Measurements from ENCODE around the gene EXTL1. TPM values are rescaled to one million over a fixed set of nuclear protein-coding genes. Genes with fewer than 3 reads are reported as not detected.
A peak's percentile ranks its signal among the peaks of the same experiment; 100 is the strongest.

The EXTL1 gene
- total RNA-seq, 1 donor from 2014 or later, result 2.6 TPM

- H3K4me1 Mint-ChIP-seq (ENCODE audit: low read depth, unreplicated experiment), result peaks cover 17% of the 10 kb centered on the region
- H3K9me3 Mint-ChIP-seq (ENCODE audit: unreplicated experiment), result peaks cover 2% of the 10 kb centered on the region
- no peak for DNase-seq
- peaks cover 8% of the 10 kb centered on the region for H3K27me3 Mint-ChIP-seq (ENCODE audit: unreplicated experiment)
- TF ChIP-seq, protein P1, sequence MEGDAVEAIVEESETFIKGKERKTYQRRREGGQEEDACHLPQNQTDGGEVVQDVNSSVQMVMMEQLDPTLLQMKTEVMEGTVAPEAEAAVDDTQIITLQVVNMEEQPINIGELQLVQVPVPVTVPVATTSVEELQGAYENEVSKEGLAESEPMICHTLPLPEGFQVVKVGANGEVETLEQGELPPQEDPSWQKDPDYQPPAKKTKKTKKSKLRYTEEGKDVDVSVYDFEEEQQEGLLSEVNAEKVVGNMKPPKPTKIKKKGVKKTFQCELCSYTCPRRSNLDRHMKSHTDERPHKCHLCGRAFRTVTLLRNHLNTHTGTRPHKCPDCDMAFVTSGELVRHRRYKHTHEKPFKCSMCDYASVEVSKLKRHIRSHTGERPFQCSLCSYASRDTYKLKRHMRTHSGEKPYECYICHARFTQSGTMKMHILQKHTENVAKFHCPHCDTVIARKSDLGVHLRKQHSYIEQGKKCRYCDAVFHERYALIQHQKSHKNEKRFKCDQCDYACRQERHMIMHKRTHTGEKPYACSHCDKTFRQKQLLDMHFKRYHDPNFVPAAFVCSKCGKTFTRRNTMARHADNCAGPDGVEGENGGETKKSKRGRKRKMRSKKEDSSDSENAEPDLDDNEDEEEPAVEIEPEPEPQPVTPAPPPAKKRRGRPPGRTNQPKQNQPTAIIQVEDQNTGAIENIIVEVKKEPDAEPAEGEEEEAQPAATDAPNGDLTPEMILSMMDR (IDR thresholded peaks at IDR 0.05; ENCODE audit: partially characterized antibody, unreplicated experiment), result no peak
- no peak overlapping the region for H3K27ac Mint-ChIP-seq (ENCODE audit: unreplicated experiment)
- H3K4me3 Mint-ChIP-seq (ENCODE audit: unreplicated experiment), result no peak overlapping the region
- no peaks in the 10 kb centered on the region for H3K36me3 Mint-ChIP-seq (ENCODE audit: unreplicated experiment)
Observed at GRCh38 chr1:26014179-26014578, 7.4 kb upstream of the EXTL1 start.

DNA sequence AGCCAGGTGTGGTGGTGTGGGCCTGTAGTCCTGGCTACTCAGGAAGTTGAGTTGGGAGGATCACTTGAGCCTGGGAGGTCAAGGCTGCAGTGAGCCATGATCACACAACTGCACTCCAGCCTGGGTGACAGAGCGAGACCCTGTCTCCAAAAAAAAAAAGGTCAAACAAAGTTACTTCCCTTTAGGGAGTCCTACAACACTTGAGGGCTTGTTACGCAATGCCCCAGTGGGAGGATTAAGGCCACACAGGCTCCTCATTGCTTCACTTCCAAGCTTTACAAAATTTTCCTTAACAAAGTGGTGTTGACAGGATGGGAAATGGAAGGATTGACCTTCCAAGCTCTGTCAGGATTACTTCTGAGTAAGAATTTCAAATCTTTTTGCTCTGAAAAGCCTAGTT lies 6.2 kb upstream of the EXTL1 start:
- H3K27me3 Mint-ChIP-seq (ENCODE audit: unreplicated experiment), result peaks cover 8% of the 10 kb centered on the region
- H3K4me1 Mint-ChIP-seq (ENCODE audit: low read depth, unreplicated experiment), result peaks cover 18% of the 10 kb centered on the region
- no peaks in the 10 kb centered on the region for H3K9me3 Mint-ChIP-seq (ENCODE audit: unreplicated experiment)
- no peak overlapping the region for H3K4me3 Mint-ChIP-seq (ENCODE audit: unreplicated experiment)
- H3K27ac Mint-ChIP-seq (ENCODE audit: unreplicated experiment), result no peak overlapping the region
- TF ChIP-seq, protein P1 (IDR thresholded peaks at IDR 0.05; ENCODE audit: partially characterized antibody, unreplicated experiment), result no peak
- DNase-seq, result no peak
- H3K36me3 Mint-ChIP-seq (ENCODE audit: unreplicated experiment), result no peaks in the 10 kb centered on the region

DNA sequence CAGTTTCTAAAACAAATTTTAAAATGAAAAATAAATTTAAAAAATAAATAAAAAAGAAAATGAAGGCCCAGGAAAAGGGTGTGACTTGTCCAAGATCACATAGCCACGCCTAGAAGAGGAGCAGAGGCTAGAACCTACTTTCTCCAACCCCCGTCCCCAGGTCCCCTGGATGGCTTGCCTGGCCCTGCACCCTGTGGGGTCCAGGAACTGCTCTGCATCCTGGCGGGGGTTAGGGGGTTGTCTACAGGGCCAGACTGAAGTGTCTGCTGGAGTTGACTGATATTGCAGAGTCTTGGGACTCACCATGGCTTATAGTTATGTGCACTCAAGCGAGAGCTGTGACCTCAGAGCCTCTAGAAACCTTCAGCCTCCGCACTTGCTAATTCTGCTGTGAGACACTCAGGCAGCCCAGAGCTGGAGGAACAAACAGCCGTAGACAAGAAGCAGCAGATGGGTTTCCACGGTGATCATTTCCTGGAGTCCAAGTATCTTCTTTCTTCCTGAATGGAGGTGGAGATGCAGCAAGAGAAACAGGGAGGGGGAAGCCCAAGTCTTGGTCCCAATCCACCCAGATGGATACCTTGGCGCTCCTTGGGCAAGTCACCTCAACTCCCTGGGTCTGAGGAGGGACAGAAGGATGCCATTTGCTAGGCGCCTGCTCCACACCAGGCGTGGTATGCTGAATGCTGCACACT lies 5.2 kb upstream of the EXTL1 start:
- TF ChIP-seq, protein P1 (IDR thresholded peaks at IDR 0.05; ENCODE audit: partially characterized antibody, unreplicated experiment), result no peak
- no peak for DNase-seq
- Mint-ChIP-seq H3K27me3 (ENCODE audit: unreplicated experiment) (peaks cover 8% of the 10 kb centered on the region), H3K27ac (ENCODE audit: unreplicated experiment) (peak overlapping the region; percentile 80), H3K4me3 (ENCODE audit: unreplicated experiment) (peak overlapping the region; percentile 15), H3K9me3 (ENCODE audit: unreplicated experiment) (no peaks in the 10 kb centered on the region), H3K36me3 (ENCODE audit: unreplicated experiment) (no peaks in the 10 kb centered on the region), H3K4me1 (ENCODE audit: low read depth, unreplicated experiment) (peaks cover 20% of the 10 kb centered on the region)

DNA sequence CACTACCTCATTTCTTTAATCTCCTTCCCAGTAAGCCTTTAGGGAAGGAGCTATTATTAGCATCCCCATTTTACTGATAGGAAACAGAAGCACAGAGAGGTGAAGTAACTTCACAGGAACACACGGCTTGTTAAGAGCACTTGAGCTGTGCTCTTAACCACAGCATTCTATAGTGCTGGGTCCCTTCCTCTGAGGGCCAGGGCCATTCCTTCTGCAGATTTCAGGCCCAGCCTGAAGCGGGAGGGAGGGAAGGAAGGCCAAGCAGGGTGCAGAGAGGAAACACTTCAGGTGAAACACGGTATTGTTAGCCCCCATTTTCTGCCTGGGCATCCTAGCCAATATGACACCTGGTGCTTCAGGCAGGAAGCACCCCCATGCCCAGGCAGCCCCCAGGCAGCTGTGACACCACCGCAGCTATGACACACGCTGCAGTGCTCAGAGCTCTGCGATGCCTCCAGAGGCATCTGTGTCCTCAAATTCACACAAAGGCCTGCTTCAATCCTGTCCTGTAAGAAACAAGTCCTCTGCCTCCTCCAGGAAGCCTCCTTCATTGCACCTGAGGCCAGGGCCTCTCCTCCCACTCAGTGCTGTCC lies 4.5 kb upstream of the EXTL1 start:
- H3K27me3 Mint-ChIP-seq (ENCODE audit: unreplicated experiment), result peaks cover 10% of the 10 kb centered on the region
- TF ChIP-seq, protein P1 (IDR thresholded peaks at IDR 0.05; ENCODE audit: partially characterized antibody, unreplicated experiment), result no peak
- H3K9me3 Mint-ChIP-seq (ENCODE audit: unreplicated experiment), result no peaks in the 10 kb centered on the region
- H3K4me3 Mint-ChIP-seq (ENCODE audit: unreplicated experiment), result no peak overlapping the region
- H3K4me1 Mint-ChIP-seq (ENCODE audit: low read depth, unreplicated experiment), result peaks cover 24% of the 10 kb centered on the region
- no peaks in the 10 kb centered on the region for H3K36me3 Mint-ChIP-seq (ENCODE audit: unreplicated experiment)
- no peak for DNase-seq
- peak overlapping the region; percentile 80 for H3K27ac Mint-ChIP-seq (ENCODE audit: unreplicated experiment)

DNA sequence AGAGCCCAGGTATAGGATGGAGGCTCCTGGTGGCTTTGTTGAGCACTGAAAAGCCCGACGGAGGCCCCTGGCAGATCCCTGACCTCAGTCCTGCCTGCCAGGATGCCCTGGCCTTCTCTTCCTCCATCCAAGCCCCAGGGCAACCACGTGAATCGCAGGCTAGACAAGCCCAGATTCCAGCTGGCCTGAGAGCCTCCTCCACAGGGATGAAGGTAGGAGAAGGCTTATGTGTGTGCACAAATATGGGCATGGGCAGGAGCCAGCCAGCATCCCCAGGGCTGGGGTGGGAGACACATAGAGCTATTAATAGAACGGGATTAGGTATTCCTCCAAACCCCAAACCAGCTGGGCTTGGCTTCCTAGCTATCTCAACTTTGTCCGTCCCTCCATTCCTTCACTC lies 4.0 kb upstream of the EXTL1 start:
- Mint-ChIP-seq H3K4me3 (ENCODE audit: unreplicated experiment) (no peak overlapping the region), H3K27me3 (ENCODE audit: unreplicated experiment) (peaks cover 10% of the 10 kb centered on the region), H3K9me3 (ENCODE audit: unreplicated experiment) (no peaks in the 10 kb centered on the region), H3K4me1 (ENCODE audit: low read depth, unreplicated experiment) (peaks cover 24% of the 10 kb centered on the region), H3K27ac (ENCODE audit: unreplicated experiment) (peak overlapping the region; percentile 68), H3K36me3 (ENCODE audit: unreplicated experiment) (no peaks in the 10 kb centered on the region)
- TF ChIP-seq, protein P1 (IDR thresholded peaks at IDR 0.05; ENCODE audit: partially characterized antibody, unreplicated experiment), result no peak
- DNase-seq, result no peak

All from glutamatergic neuron (in vitro differentiated cells).